Measurements from ENCODE around the gene SHQ1.
"Not testable (repeated sequence)": the region's sequence is repeated elsewhere in the genome, so short reads cannot be mapped to it uniquely, and the experiment has no call there.

SHQ1 gene

DNA sequence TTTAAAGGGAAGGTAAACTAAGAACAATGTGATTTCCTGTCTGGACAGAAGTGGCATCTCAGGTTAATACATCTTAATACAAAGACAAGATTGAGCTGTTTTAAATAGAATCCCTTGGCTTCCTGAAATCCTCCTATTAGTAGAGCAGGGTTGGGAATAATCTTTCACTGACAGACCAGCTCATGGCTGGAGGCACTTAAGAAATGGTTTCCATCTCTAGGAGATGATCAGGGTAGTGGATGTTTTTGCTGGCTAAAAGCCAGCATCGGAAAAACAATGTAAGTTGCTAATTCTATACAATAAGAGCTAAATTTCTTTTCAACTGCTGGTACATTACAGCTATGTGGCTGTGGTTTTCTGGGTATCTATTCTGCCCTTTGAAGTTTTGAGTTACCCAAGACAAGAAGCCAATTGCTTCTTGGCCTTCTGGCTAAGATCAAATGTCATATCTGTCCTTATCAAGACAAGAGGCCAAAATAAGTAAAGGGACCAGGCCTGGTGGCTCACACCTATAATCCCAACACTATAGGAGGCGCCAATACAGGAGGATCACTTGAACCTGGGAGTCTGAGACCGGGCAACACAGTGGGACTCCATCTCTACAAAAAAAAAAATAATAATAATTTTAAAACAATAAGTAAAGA lies 49.6 kb downstream of the SHQ1 start:
- no peak for DNase-seq

DNA sequence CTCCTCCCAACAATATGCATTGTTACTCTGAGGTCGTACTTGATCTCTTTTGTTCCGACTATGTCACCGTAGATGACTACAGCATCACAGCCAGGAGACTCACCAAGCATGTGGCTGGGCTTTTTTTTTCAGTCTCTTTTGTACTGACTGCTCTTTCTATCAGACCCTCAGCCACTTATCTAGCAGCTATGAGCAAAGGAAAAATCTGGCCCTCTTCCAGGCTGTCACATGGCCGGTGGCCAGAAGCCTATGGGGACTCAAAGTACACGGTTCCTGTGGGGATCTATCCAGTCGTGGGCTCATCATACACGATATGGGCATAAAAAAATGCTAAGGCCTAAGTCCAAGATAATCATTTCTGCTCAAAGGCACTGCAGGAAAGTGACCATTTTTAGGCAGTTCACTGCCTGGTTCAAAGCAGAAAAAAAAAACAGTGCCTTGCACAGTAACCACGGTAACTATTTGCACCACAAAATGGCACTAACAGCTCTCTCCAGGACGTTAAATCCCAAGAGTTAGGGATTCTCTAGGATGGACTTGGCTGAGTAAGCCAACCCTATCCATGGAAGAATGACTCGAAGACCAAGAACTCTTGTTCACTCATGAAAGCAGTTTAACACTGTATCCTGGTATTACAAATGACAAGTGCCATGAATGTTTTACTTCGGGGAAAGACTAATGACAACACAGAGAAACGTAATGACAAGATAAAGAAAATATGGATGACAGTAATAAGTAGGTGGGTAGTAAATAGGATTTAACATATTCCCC lies 50.3 kb downstream of the SHQ1 start:
- no peak for DNase-seq

- no peak for DNase-seq
Measured at GRCh38 chr3:72794079-72794478, 54.2 kb downstream of the SHQ1 start.

DNA sequence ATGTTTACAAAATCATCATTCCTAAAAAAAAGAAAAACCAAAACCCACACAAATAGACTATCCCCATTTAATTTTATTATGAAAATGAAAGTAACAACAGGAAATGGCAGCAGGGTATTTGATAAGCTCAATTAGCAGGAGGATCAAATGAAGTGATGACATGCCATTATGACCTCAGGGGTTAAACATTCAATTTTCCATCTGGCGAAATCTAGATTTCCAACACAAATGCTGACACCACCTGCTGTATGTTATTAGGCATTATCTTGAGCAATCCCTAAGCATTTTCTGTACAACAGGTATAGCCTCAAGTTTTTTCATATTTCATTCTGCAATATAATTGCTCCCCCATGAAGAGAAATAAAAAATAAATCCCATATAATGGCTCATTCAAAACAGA lies 57.1 kb downstream of the SHQ1 start:
- DNase-seq, result no peak

GRCh38 chr3:72789786-72790185 lies 58.5 kb downstream of the SHQ1 start:
- no peak for DNase-seq

DNA sequence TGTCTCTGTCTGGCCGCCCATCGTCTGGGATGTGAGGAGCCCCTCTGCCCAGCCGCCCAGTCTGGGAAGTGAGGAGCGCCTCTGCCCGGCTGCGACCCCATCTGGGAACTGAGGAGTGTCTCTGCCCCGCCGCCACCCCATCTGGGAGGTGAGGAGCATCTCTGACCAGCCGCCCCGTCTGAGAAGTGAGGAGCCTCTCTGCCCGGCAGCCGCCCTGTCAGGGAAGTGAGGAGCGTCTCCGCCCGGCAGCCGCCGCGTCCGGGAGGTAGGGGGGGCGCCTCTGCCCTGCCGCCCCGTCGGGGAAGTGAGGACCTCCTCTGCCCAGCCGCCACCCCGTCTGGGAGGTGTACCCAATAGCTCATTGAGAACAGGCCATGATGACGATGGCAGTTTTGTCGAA lies 60.0 kb downstream of the SHQ1 start:
- not testable (repeated sequence) for DNase-seq

GRCh38 chr3:72786668-72787067 lies 61.6 kb downstream of the SHQ1 start:
- DNase-seq, result no peak

DNA sequence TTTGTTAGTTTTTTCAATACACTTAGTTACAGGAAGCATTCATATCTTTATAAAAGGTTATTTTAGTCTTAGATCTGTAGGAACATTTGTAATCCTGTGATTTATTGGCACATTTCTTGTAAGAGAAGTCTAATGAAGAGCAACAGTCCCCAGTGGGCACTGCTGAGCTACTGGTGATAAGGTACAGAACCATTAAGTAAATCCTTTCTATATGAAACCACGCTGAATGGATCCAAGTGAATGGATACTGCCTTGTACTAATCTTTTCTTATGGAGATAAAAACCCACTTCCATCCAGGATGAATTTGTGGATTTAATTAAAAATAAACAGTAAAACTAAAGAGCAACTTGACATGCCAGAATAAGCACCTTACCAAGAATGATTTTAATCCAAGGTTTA lies 64.0 kb downstream of the SHQ1 start:
- DNase-seq, result no peak

DNA sequence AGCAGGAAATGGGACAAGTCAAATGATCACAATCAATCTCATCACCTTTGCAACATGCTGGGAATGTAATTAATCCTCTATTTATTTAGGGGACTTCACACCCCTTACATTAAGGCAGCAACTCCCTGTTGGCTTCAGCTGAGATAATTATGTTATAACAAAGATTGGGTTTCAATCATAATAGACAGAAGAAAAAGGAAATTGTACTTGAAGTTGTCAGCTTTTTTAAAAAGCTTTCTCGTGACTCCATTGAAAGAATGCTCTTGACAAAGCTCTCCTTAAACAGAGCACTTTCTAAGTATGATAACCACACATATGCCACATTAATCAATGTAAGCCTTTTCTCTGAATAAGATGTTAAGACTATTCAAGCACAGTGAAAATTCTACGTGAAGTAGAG lies 65.7 kb downstream of the SHQ1 start:
- DNase-seq, result no peak

GRCh38 chr3:72769758-72770540 lies 78.3 kb downstream of the SHQ1 start:
- DNase-seq, result no peak

DNA sequence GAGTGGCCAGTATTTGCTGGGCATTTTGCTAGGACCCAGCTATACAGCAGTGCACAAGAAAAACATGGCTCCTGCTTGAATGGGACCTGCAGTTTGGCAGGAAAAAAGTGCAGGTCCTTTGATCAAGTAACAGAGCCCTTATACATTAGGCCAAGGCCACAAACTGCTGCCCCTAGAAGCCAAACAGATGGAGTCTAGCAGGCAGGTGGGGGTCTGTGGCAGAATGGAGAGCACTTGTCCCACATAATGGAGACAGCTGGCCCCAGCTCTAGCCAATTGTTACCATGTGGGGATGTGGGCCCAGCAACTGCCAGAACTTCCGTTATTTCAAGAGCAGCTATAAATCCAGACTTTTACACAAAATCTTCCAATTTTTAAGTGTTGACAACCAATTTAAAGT lies 79.3 kb downstream of the SHQ1 start:
- DNase-seq, result no peak

GRCh38 chr3:72768481-72768880 lies 79.8 kb downstream of the SHQ1 start:
- no peak for DNase-seq

- no peak for DNase-seq
Measured at GRCh38 chr3:72768006-72768441, 80.2 kb downstream of the SHQ1 start.

DNA sequence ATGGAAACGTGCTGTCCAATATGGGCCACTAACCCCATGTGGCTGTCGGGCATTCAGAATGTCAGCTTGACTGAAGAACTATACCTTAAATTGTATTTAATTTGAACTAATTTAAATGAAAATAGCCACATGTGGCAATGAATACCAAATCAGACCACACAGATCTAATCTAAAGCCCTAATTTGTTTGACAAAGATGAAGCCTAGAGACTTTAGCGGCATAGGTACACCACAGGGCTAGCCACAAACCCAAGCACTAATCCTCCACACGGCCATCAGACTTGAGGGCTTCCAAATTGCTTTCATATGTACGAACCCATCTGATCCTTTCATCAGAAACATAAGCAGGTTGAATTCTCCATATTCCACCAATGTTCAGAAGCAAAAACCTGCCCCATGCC lies 81.4 kb downstream of the SHQ1 start:
- no peak for DNase-seq

GRCh38 chr3:72763751-72764440 lies 84.3 kb downstream of the SHQ1 start:
- no peak for DNase-seq

GRCh38 chr3:72761410-72761809 lies 86.8 kb downstream of the SHQ1 start:
- DNase-seq, result no peak

DNA sequence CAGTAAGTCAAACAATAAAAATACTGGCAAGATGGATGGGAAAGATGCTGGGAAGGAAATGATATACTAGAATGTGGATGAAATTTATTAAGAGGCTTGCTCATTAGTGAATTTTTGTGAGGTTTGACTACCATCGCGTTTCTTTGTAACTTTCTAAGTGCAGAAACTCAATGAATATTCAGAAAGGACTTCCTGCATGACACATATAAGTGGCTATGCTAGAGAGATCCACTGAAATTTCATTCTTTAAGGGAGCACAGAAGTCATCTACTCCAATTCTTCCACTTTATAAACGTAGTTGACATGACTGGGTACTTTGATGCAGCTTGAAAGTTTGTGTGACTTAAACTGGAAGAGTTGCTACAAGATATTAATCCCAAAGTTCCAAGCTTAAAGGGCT lies 88.0 kb downstream of the SHQ1 start:
- DNase-seq, result no peak

DNA sequence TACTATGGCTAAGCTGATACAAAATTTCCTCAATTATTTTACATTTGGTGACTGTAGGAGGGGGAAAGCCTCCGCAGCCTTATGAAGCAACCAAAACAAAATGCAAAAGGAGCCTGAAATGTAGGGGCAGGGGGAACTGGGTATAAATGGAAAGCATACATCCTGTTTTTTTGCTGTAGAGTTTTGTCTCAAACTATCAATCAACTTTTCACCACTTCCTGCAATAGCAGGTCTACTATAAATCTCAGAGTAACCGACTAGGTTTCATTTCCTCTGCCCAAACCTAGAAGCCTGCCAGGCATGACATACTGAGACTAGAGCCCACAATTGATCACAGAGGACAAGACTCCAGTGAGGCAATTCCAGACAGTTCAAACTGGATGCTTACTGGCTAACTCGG lies 91.3 kb downstream of the SHQ1 start:
- DNase-seq, result peak; percentile 49

DNA sequence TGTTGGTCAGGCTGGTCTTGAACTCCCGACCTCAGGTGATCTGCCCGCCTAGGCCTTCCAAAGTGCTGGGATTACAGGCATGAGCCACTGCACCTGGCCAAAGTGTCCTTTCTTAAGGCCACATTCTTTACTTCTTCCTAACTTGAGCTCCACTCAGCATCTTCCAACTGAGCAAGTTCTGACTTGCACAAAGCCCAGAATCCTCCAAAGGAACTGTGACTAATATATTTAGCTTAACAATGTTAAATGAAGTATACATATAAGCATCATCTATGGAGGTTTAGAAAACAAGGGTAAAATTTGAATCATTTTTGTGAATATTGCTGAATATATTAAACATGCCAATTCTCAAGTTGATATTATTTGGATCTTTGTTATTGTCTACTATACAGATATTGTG lies 93.7 kb downstream of the SHQ1 start:
- DNase-seq, result no peak

DNA sequence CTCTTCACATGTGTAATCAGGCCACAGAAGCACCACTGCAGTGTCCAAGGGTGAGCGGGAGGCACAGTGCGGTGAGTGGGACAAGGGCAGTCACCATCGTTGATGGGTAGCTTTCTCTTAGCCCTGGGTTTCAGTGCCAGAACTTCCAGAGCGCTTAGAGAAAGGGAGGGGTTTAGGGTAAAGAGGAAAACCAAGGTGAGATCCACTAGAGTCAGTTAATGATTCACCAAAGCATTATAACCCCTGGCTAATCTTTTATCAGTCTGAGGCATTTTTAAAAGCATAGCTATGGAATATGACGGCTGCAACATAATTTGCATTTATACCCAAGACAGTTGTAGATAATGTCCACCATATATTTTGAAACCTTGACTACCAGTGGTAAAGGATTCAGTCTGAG lies 94.8 kb downstream of the SHQ1 start:
- no peak for DNase-seq

DNA sequence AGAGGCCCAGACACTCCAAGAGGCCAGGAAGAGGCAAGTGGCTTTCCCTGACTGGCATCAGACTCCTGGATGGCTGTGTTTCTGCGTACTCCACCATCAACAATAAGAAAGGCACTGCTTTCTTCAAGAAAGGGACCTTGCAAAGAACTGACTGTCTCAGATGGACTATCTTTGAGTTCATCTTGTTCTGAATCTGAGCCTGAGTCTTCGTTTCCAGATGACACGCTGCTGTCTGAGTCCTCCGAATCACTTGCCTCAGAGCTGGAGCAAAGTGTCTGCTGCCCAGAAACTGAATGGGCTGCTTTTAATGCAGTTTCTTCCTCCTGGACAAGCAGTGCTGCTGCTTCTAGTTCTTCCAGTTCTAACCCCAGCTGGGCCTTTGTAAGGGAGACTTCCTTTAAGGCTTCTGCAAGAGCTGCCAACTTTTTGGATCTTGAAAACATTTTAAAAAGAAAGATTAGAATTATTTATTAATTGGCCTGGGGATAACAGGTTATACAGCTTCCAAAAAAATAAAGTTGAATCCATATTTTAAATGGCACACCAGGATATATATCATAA lies 97.8 kb downstream of the SHQ1 start:
- no peak for DNase-seq

DNA sequence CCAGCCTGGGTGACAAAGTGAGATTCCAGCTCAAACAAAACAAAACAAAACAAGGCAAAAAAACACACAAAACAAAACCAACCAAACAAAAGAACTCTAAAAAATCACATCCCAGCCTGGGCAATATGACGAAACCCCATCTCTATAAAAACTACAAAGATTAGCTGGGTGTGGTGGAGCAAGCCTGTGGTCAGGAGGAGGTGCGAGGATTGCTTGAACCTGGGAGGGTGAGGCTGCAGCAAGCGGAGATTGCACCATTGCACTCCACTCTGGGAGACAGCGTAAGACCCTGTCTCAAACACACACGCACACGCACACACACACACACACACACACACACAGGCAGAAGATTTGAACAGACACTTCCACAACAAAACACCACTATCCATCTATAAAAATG lies 99.6 kb downstream of the SHQ1 start:
- no peak for DNase-seq

Data from CD4-positive, alpha-beta T cell treated with Interferon gamma for 1 hour (primary cell).